ENCODE results near the gene NRIP1. TPM values are rescaled to one million over a fixed set of nuclear protein-coding genes. Genes with fewer than 3 reads are reported as not detected.

NRIP1 gene
- 71.1 TPM for total RNA-seq

DNA sequence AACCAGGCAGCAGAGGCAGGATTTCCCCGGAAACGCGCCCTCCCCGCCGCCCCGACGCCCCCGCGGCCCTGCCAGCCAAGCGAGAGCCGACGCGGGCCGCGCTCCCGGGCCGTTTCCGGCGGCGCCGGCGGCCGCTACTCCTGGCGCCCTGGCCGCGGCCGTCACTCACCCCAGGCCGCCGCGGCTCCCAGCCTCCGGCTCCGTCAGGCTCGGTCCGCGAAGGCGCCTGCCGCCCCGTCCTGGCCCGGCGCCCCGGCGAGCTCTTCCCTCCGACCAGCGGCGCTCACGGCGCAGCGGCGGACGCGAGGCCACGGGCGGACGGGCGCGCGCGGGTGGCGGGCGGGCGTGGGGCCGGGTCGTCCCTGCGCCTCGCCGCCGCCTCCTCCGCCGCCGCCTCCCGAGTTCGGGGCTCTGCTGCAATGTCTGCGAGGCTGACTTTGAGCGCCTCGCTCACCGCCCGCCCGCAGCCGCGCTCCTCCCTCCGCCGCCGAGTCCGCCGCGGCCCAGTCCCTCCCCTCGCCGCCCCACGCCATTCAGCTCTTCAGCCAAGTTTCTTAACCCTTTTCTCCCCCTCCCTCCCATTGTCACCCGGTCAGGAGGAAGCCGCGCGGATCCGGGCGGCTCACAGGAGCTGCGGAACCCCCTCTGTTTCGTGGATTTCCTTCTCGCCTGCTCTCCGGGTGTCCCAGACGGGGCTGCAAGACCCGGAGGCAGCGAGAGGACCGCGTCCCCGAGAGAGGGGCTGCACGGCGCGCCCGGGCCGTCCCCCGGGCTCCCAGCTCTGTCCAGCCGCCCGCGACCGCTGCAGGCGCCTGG, at the start of gene NRIP1:
NRIP1 (minus strand) TSS at position 425 of the 816 bp plus-strand sequence. CDS start 96,808 bp downstream, outside the sequence.

Data from metanephros (tissue), 1 donor.